Testis (tissue), 2 donors: ENCODE results near the gene GALNT14.

Source experiments
- CTCF ChIP-seq, 3 experiments: fragments of 450-650 bp in 2 of 3; fragments of 200-600 bp in 1 of 3; sonication (generic) in 1 of 3; IDR thresholded peaks; one replicate each; pipeline ENCODE4 v1.5.1; 2016 to 2019; ENCODE audit warnings: antibody characterized with exemption in 3 of 3, mild to moderate bottlenecking in 2 of 3, moderate library complexity in 1 of 3
- POLR2A ChIP-seq: fragments of 450-650 bp; IDR thresholded peaks from one replicate; pipeline ENCODE4 v1.6.1; 2017; ENCODE audit warnings: antibody characterized with exemption, mild to moderate bottlenecking, moderate library complexity

- TF ChIP-seq POLR2A (no peak), CTCF (IDR thresholded peaks at IDR 0.05) (no peak)
Measured at GRCh38 chr2:30949435-30949834, 188.8 kb downstream of the GALNT14 start.
